ENCODE results near the gene PTGDR2.

Gene PTGDR2

GRCh38 chr11:60858236-60858635, 2.5 kb upstream of the PTGDR2 start:
- Histone ChIP-seq H3K4me3 (ENCODE audit: insufficient read depth, low read depth, low read length, poor library complexity, severe bottlenecking) (no peak overlapping the region), H3K36me3 (ENCODE audit: control insufficient read depth, insufficient read depth, low read length) (no peaks in the 10 kb centered on the region), H3K27me3 (replicated peaks; ENCODE audit: control insufficient read depth, insufficient read depth, low read length, poor library complexity, severe bottlenecking) (no peaks in the 10 kb centered on the region), H3K9me3 (ENCODE audit: control insufficient read depth, low read length) (no peaks in the 10 kb centered on the region), H3K27ac (ENCODE audit: insufficient read depth, low read length, poor library complexity, severe bottlenecking) (no peak overlapping the region), H3K4me1 (ENCODE audit: control insufficient read depth, insufficient read depth, low read length, poor library complexity, severe bottlenecking) (peaks cover 6% of the 10 kb centered on the region)
- no peak for DNase-seq

- no peaks in the 10 kb centered on the region for H3K27me3 ChIP-seq (replicated peaks; ENCODE audit: control insufficient read depth, insufficient read depth, low read length, poor library complexity, severe bottlenecking)
- H3K9me3 ChIP-seq (ENCODE audit: control insufficient read depth, low read length), result no peaks in the 10 kb centered on the region
- DNase-seq, result no peak
- no peaks in the 10 kb centered on the region for H3K36me3 ChIP-seq (ENCODE audit: control insufficient read depth, insufficient read depth, low read length)
- no peak overlapping the region for H3K4me3 ChIP-seq (ENCODE audit: insufficient read depth, low read depth, low read length, poor library complexity, severe bottlenecking)
- H3K4me1 ChIP-seq (ENCODE audit: control insufficient read depth, insufficient read depth, low read length, poor library complexity, severe bottlenecking), result peaks cover 6% of the 10 kb centered on the region
- no peak overlapping the region for H3K27ac ChIP-seq (ENCODE audit: insufficient read depth, low read length, poor library complexity, severe bottlenecking)
Observed at GRCh38 chr11:60857378-60858232, 1.9 kb upstream of the PTGDR2 start.

GRCh38 chr11:60854847-60855725, 664 bp downstream of the PTGDR2 start:
- H3K36me3 ChIP-seq (ENCODE audit: control insufficient read depth, insufficient read depth, low read length), result peaks cover 24% of the 10 kb centered on the region
- no peak overlapping the region for H3K27ac ChIP-seq (ENCODE audit: insufficient read depth, low read length, poor library complexity, severe bottlenecking)
- H3K4me1 ChIP-seq (ENCODE audit: control insufficient read depth, insufficient read depth, low read length, poor library complexity, severe bottlenecking), result peaks cover 6% of the 10 kb centered on the region
- no peak overlapping the region for H3K4me3 ChIP-seq (ENCODE audit: insufficient read depth, low read depth, low read length, poor library complexity, severe bottlenecking)
- H3K27me3 ChIP-seq (replicated peaks; ENCODE audit: control insufficient read depth, insufficient read depth, low read length, poor library complexity, severe bottlenecking), result no peaks in the 10 kb centered on the region
- DNase-seq, result no peak
- H3K9me3 ChIP-seq (ENCODE audit: control insufficient read depth, low read length), result no peaks in the 10 kb centered on the region

- no peak for DNase-seq
- Histone ChIP-seq H3K4me3 (ENCODE audit: insufficient read depth, low read depth, low read length, poor library complexity, severe bottlenecking) (no peak overlapping the region), H3K4me1 (ENCODE audit: control insufficient read depth, insufficient read depth, low read length, poor library complexity, severe bottlenecking) (peaks cover 6% of the 10 kb centered on the region), H3K27ac (ENCODE audit: insufficient read depth, low read length, poor library complexity, severe bottlenecking) (no peak overlapping the region), H3K27me3 (replicated peaks; ENCODE audit: control insufficient read depth, insufficient read depth, low read length, poor library complexity, severe bottlenecking) (no peaks in the 10 kb centered on the region), H3K36me3 (ENCODE audit: control insufficient read depth, insufficient read depth, low read length) (peaks cover 32% of the 10 kb centered on the region), H3K9me3 (ENCODE audit: control insufficient read depth, low read length) (no peaks in the 10 kb centered on the region)
Observed at GRCh38 chr11:60854140-60854846, 1.5 kb downstream of the PTGDR2 start.

- Histone ChIP-seq H3K4me1 (ENCODE audit: control insufficient read depth, insufficient read depth, low read length, poor library complexity, severe bottlenecking) (peaks cover 1% of the 10 kb centered on the region), H3K27me3 (replicated peaks; ENCODE audit: control insufficient read depth, insufficient read depth, low read length, poor library complexity, severe bottlenecking) (no peaks in the 10 kb centered on the region), H3K27ac (ENCODE audit: insufficient read depth, low read length, poor library complexity, severe bottlenecking) (no peak overlapping the region), H3K36me3 (ENCODE audit: control insufficient read depth, insufficient read depth, low read length) (peaks cover 42% of the 10 kb centered on the region), H3K9me3 (ENCODE audit: control insufficient read depth, low read length) (no peaks in the 10 kb centered on the region), H3K4me3 (ENCODE audit: insufficient read depth, low read depth, low read length, poor library complexity, severe bottlenecking) (no peak overlapping the region)
- DNase-seq, result no peak
Observed at GRCh38 chr11:60852982-60853950, 2.5 kb downstream of the PTGDR2 start.

- H3K36me3 ChIP-seq (ENCODE audit: control insufficient read depth, insufficient read depth, low read length), result peaks cover 45% of the 10 kb centered on the region
- H3K27ac ChIP-seq (ENCODE audit: insufficient read depth, low read length, poor library complexity, severe bottlenecking), result no peak overlapping the region
- no peaks in the 10 kb centered on the region for H3K9me3 ChIP-seq (ENCODE audit: control insufficient read depth, low read length)
- H3K4me3 ChIP-seq (ENCODE audit: insufficient read depth, low read depth, low read length, poor library complexity, severe bottlenecking), result no peak overlapping the region
- no peaks in the 10 kb centered on the region for H3K27me3 ChIP-seq (replicated peaks; ENCODE audit: control insufficient read depth, insufficient read depth, low read length, poor library complexity, severe bottlenecking)
- no peak for DNase-seq
- no peaks in the 10 kb centered on the region for H3K4me1 ChIP-seq (ENCODE audit: control insufficient read depth, insufficient read depth, low read length, poor library complexity, severe bottlenecking)
Observed at GRCh38 chr11:60852117-60852981, 3.4 kb downstream of the PTGDR2 start.

- Histone ChIP-seq H3K36me3 (ENCODE audit: control insufficient read depth, insufficient read depth, low read length) (peaks cover 45% of the 10 kb centered on the region), H3K27ac (ENCODE audit: insufficient read depth, low read length, poor library complexity, severe bottlenecking) (no peak overlapping the region), H3K4me1 (ENCODE audit: control insufficient read depth, insufficient read depth, low read length, poor library complexity, severe bottlenecking) (no peaks in the 10 kb centered on the region), H3K27me3 (replicated peaks; ENCODE audit: control insufficient read depth, insufficient read depth, low read length, poor library complexity, severe bottlenecking) (no peaks in the 10 kb centered on the region), H3K9me3 (ENCODE audit: control insufficient read depth, low read length) (no peaks in the 10 kb centered on the region), H3K4me3 (ENCODE audit: insufficient read depth, low read depth, low read length, poor library complexity, severe bottlenecking) (no peak overlapping the region)
- no peak for DNase-seq
Observed at GRCh38 chr11:60851327-60852104, 4.2 kb downstream of the PTGDR2 start.

Data from effector memory CD4-positive, alpha-beta T cell (primary cell).